ENCODE data around the gene TMEM63C.

The TMEM63C gene

GRCh38 chr14:77212097-77212870 lies 30.7 kb downstream of the TMEM63C start:
- no peak for TF ChIP-seq CTCF (IDR thresholded peaks at IDR 0.05; ENCODE audit: insufficient read depth, low read depth, low read length, missing control alignments)
- DNase-seq (ENCODE audit: low read depth) = no peak
- no peak overlapping the region for H3K4me3 ChIP-seq (ENCODE audit: low read depth, low read length)

GRCh38 chr14:77212943-77213678 lies 31.5 kb downstream of the TMEM63C start:
- no peak overlapping the region for H3K4me3 ChIP-seq (ENCODE audit: low read depth, low read length)
- TF ChIP-seq CTCF (IDR thresholded peaks at IDR 0.05; ENCODE audit: insufficient read depth, low read depth, low read length, missing control alignments) = peak; percentile 78
- peak; percentile 45 for DNase-seq (ENCODE audit: low read depth)

GRCh38 chr14:77213679-77214016 lies 32.0 kb downstream of the TMEM63C start:
- no peak for TF ChIP-seq CTCF (IDR thresholded peaks at IDR 0.05; ENCODE audit: insufficient read depth, low read depth, low read length, missing control alignments)
- H3K4me3 ChIP-seq (ENCODE audit: low read depth, low read length) = no peak overlapping the region

GRCh38 chr14:77214216-77214615 lies 32.6 kb downstream of the TMEM63C start:
- TF ChIP-seq CTCF (IDR thresholded peaks at IDR 0.05; ENCODE audit: insufficient read depth, low read depth, low read length, missing control alignments) = no peak
- H3K4me3 ChIP-seq (ENCODE audit: low read depth, low read length) = no peak overlapping the region
- DNase-seq (ENCODE audit: low read depth) = no peak

More at GRCh38 chr14:77213679-77214016, 32.0 kb downstream of the TMEM63C start:
- DNase-seq (ENCODE audit: low read depth) = no peak

- no peak for DNase-seq (ENCODE audit: low read depth)
- H3K4me3 ChIP-seq (ENCODE audit: low read depth, low read length) = no peak overlapping the region
- TF ChIP-seq CTCF (IDR thresholded peaks at IDR 0.05; ENCODE audit: insufficient read depth, low read depth, low read length, missing control alignments) = no peak
These were observed 36.0 kb downstream of the TMEM63C start for GRCh38 chr14:77217551-77217950.

- TF ChIP-seq CTCF (IDR thresholded peaks at IDR 0.05; ENCODE audit: insufficient read depth, low read depth, low read length, missing control alignments) = no peak
- DNase-seq (ENCODE audit: low read depth) = no peak
- no peak overlapping the region for H3K4me3 ChIP-seq (ENCODE audit: low read depth, low read length)
These were observed 38.0 kb downstream of the TMEM63C start for GRCh38 chr14:77219591-77219990.

Data from GM12865 (cell line).